ENCODE measurements around the gene PITX3.

Gene PITX3

DNA sequence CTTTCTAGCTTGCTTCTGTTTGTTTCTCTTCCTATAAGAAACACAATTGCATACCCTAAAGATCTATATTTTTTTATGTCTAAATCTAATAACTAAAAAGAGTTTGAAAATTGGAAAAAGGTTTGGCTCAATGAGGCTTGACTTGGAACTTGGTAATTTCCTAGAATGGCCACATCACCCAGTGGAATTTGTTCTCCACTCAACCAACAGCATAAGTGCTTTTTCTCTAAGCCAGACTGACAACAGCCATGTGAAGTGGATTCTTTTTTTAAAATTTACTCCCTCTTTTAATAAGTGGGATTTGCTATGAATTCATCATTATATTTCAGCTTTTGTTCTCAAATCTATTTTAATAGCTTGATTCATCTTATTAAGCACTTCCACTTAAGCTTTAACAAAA, 37.8 kb upstream of the PITX3 start:
- peaks cover 26% of the 10 kb centered on the region for H3K4me1 ChIP-seq (ENCODE audit: control insufficient read depth, insufficient read depth, low read length)
- H3K36me3 ChIP-seq (ENCODE audit: insufficient read depth, low read length): no peaks in the 10 kb centered on the region
- H3K4me2 ChIP-seq (ENCODE audit: low read length): no peak overlapping the region
- H3K27me3 ChIP-seq (ENCODE audit: control insufficient read depth, insufficient read depth, low read length): no peaks in the 10 kb centered on the region
- no peak overlapping the region for H3K9ac ChIP-seq (ENCODE audit: low read depth, low read length)
- H3K9me3 ChIP-seq (replicated peaks; ENCODE audit: low read length): no peaks in the 10 kb centered on the region
- no peak overlapping the region for H3K4me3 ChIP-seq (ENCODE audit: low read length)

DNA sequence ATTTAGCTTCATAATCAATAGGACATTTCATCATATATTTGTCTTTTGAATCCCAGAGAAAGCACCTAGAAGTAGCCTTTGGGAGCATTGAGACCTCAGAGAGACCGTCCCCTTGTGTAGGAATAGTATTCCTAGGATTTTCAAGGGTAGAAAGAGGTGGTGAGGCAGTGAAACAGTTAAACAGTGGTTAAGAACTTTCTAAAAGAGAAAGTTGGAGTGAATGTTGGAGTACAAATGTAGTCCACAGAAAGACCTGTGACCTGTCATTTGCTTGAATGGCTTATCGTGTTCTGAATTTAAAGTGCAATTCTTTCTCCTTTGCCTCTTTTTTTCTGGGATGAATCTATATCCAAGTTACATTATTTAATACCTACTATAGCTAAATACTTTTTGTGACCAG, 34.0 kb upstream of the PITX3 start:
- no peak overlapping the region for H3K4me2 ChIP-seq (ENCODE audit: low read length)
- H3K4me3 ChIP-seq (ENCODE audit: low read length): no peak overlapping the region
- no peaks in the 10 kb centered on the region for H3K9me3 ChIP-seq (replicated peaks; ENCODE audit: low read length)
- H3K9ac ChIP-seq (ENCODE audit: low read depth, low read length): no peak overlapping the region
- no peaks in the 10 kb centered on the region for H3K27me3 ChIP-seq (ENCODE audit: control insufficient read depth, insufficient read depth, low read length)
- peaks cover 29% of the 10 kb centered on the region for H3K4me1 ChIP-seq (ENCODE audit: control insufficient read depth, insufficient read depth, low read length)
- peaks cover 6% of the 10 kb centered on the region for H3K36me3 ChIP-seq (ENCODE audit: insufficient read depth, low read length)

DNA sequence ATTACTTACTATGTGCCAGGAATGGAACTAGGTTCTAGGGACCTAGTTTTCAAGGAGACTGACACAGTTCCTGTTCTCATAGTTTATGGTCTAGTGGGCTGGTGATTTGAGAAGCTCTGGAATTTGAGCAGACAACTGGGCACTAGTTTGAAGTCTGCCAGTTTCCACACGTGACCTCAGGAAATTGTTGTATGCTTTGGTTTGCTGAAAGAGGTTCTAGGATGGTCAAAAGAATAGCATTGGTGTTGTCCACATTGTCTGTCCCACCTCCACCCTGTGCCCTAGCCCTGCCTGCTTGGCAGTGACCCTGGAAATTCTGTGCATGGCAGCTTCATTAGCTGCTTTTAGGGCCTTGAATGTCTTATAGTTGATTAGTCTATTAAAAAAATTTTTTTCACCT, 32.8 kb upstream of the PITX3 start:
- peaks cover 25% of the 10 kb centered on the region for H3K4me1 ChIP-seq (ENCODE audit: control insufficient read depth, insufficient read depth, low read length)
- no peak overlapping the region for H3K9ac ChIP-seq (ENCODE audit: low read depth, low read length)
- no peaks in the 10 kb centered on the region for H3K9me3 ChIP-seq (replicated peaks; ENCODE audit: low read length)
- H3K36me3 ChIP-seq (ENCODE audit: insufficient read depth, low read length): peaks cover 6% of the 10 kb centered on the region
- no peak overlapping the region for H3K4me3 ChIP-seq (ENCODE audit: low read length)
- no peak overlapping the region for H3K4me2 ChIP-seq (ENCODE audit: low read length)
- H3K27me3 ChIP-seq (ENCODE audit: control insufficient read depth, insufficient read depth, low read length): no peaks in the 10 kb centered on the region

DNA sequence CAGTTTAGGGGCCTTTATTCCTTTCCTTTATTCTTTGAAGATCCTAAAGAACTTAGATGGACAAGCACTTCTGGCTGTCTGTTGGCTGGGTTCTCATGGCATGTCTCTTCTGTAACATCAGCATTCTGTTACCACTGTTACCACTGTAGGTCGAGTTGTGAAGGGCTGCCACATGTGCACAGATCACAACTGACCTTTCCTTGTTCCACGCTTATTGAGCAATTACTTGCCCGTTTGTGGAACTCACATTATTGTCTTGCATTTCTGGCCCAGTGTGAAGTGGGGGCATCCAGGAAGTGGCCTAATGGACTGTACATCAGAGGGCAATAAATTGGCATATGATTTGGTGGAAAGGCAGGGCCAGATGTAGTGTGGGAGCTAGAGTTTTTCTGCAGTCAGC, 27.7 kb upstream of the PITX3 start:
- Histone ChIP-seq H3K9ac (ENCODE audit: low read depth, low read length) (peak overlapping the region; percentile 22), H3K9me3 (replicated peaks; ENCODE audit: low read length) (no peaks in the 10 kb centered on the region), H3K27me3 (ENCODE audit: control insufficient read depth, insufficient read depth, low read length) (no peaks in the 10 kb centered on the region), H3K36me3 (ENCODE audit: insufficient read depth, low read length) (peaks cover 14% of the 10 kb centered on the region), H3K4me3 (ENCODE audit: low read length) (no peak overlapping the region), H3K4me2 (ENCODE audit: low read length) (peak overlapping the region; percentile 67), H3K4me1 (ENCODE audit: control insufficient read depth, insufficient read depth, low read length) (peaks cover 55% of the 10 kb centered on the region)

DNA sequence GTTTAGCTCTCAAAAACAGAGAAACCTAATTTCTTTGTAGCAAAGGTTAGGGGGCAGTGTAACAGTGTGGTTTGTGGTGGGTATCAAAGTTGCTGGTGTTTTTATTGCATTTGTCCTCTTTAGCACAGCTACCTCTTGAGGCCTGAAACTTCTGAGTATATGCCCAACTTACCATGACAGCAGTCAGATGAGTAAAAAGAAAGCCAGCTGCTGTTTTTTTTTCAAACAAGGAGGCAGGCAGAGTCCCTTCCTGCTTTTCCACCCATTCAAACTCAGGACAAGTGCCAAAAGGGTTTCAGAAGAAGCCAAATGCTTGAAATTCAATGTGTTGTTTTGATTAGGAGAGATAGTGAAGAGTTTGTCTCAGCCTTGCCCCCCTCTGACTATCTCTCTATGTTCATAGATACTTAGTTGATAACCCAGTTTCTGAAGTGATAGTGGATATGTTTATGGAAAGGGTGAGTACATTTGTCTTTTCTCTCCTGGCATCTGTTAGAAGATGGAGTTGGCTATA, 27.1 kb upstream of the PITX3 start:
- Histone ChIP-seq H3K4me3 (ENCODE audit: low read length) (peak overlapping the region; percentile 17), H3K9me3 (replicated peaks; ENCODE audit: low read length) (no peaks in the 10 kb centered on the region), H3K27me3 (ENCODE audit: control insufficient read depth, insufficient read depth, low read length) (no peaks in the 10 kb centered on the region), H3K9ac (ENCODE audit: low read depth, low read length) (peak overlapping the region; percentile 22), H3K4me2 (ENCODE audit: low read length) (peak overlapping the region; percentile 67), H3K36me3 (ENCODE audit: insufficient read depth, low read length) (peaks cover 14% of the 10 kb centered on the region), H3K4me1 (ENCODE audit: control insufficient read depth, insufficient read depth, low read length) (peaks cover 55% of the 10 kb centered on the region)

DNA sequence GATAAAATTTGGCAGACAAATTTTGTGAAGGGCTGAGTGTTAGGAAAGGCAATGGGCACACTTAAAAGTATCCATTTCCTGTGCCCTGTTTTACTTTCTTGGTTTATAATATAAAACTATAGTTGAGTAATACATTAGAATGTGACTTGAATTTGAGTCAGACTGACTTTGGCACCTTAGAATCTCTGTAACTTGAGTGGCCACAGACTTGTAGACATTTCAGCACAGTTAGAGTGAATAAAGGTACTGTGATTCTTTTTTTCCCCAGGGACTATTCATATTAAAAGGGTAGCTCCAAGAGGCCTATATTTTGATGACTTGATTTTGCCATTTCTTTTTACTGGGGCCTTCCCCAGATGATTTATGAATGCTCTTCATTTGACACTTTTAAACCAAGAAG, 26.4 kb upstream of the PITX3 start:
- H3K4me2 ChIP-seq (ENCODE audit: low read length): peak overlapping the region; percentile 67

DNA sequence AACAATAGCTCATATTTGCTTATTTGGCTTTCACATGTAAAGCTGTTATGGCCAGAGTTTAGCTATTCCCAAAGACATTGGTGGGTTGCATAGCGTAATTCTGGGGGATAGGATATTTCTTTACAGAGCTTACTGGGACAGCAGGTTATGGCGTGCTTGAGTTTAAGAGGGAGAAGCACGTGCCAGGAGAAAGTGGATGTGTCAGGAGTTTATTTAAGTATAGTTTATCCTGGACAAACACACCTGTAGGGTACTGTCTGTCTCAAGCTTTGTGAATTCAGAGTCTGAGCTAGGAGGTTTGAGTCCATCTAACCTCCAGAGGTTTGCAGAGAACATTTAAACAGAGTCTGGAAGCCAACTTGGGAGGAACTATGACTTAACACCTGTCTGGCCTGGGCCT, 25.4 kb upstream of the PITX3 start:
- Histone ChIP-seq H3K9ac (ENCODE audit: low read depth, low read length) (no peak overlapping the region), H3K4me1 (ENCODE audit: control insufficient read depth, insufficient read depth, low read length) (peaks cover 66% of the 10 kb centered on the region), H3K4me2 (ENCODE audit: low read length) (no peak overlapping the region), H3K27me3 (ENCODE audit: control insufficient read depth, insufficient read depth, low read length) (no peaks in the 10 kb centered on the region), H3K36me3 (ENCODE audit: insufficient read depth, low read length) (peaks cover 16% of the 10 kb centered on the region), H3K9me3 (replicated peaks; ENCODE audit: low read length) (no peaks in the 10 kb centered on the region), H3K4me3 (ENCODE audit: low read length) (no peak overlapping the region)

More for the DNA sequence above, 26.4 kb upstream of the PITX3 start:
- H3K27me3 ChIP-seq (ENCODE audit: control insufficient read depth, insufficient read depth, low read length): no peaks in the 10 kb centered on the region
- H3K4me1 ChIP-seq (ENCODE audit: control insufficient read depth, insufficient read depth, low read length): peaks cover 58% of the 10 kb centered on the region
- H3K4me3 ChIP-seq (ENCODE audit: low read length): peak overlapping the region; percentile 17
- H3K9ac ChIP-seq (ENCODE audit: low read depth, low read length): peak overlapping the region; percentile 22
- H3K36me3 ChIP-seq (ENCODE audit: insufficient read depth, low read length): peaks cover 13% of the 10 kb centered on the region
- H3K9me3 ChIP-seq (replicated peaks; ENCODE audit: low read length): no peaks in the 10 kb centered on the region

DNA sequence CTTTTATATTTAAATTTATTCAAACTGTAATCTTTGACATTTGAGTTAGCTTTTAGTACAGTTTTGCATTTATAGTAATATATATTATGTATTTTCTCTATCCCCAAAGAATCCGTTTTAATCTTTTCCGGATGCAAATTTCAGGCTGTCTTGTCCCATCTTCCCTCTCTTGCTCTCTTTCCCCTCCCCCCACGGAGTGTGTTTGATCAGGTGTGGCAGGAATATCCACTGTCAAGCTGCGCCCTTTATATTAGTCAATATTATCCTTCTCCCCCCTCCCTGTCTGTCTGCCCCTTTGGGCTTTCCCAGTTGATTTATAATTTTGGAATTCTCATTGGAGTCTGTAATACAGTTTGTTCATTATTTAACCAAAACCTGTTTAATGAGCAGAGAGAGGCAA, 23.1 kb upstream of the PITX3 start:
- Histone ChIP-seq H3K4me1 (ENCODE audit: control insufficient read depth, insufficient read depth, low read length) (peaks cover 74% of the 10 kb centered on the region), H3K36me3 (ENCODE audit: insufficient read depth, low read length) (peaks cover 36% of the 10 kb centered on the region), H3K4me2 (ENCODE audit: low read length) (no peak overlapping the region), H3K27me3 (ENCODE audit: control insufficient read depth, insufficient read depth, low read length) (no peaks in the 10 kb centered on the region), H3K9me3 (replicated peaks; ENCODE audit: low read length) (no peaks in the 10 kb centered on the region), H3K9ac (ENCODE audit: low read depth, low read length) (no peak overlapping the region), H3K4me3 (ENCODE audit: low read length) (no peak overlapping the region)

DNA sequence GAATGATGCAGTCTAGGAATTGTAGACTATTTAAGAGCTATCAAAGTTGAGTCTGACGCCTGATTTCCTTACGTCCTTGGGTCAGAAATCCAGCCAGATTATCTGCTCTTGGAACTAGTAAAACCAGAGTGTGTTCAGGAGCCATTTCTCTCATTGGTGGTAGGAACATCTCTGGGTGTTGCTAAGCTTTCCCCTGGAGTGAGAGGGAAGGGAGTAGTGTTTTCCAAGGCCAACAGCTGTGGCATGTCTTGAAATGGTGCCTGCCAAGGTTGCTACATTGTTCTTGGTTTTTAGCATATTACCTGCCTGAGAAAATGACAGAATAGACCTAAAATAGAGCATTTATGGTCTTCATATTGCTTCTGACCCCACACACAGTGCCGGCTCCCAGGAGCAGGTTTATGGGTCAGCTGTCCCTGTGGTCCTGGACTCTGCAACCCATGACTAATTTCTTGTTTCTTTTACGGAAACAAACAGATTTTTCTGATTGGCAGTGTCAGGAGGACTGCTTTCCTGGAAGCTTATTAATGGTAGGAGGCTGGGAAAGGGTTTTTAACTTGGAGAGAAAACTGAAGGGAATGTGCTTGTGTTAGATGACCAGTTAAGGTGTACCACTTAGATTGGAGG, 21.5 kb upstream of the PITX3 start:
- no peak overlapping the region for H3K4me3 ChIP-seq (ENCODE audit: low read length)

DNA sequence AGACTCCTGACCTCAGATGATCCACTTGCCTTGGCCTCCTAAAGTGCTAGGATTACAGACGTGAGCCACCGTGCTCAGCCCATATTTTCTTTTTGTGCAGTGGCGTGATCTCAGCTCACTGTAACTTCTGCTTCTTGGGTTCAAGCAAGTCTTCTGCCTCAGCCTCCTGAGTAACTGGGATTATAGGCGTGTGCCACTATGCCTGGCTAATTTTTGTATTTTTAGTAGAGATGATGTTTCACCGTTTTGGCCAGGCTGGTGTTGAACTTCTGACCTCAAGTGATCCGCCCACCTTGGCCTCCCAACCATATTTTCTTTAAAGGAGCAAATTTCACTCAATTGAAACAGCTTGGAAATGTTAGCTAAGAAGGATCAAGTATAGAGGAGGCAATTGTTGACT, 20.5 kb upstream of the PITX3 start:
- Histone ChIP-seq H3K4me3 (ENCODE audit: low read length) (no peak overlapping the region), H3K36me3 (ENCODE audit: insufficient read depth, low read length) (peaks cover 41% of the 10 kb centered on the region), H3K4me2 (ENCODE audit: low read length) (peak overlapping the region; percentile 12), H3K9ac (ENCODE audit: low read depth, low read length) (no peak overlapping the region), H3K4me1 (ENCODE audit: control insufficient read depth, insufficient read depth, low read length) (peaks cover 50% of the 10 kb centered on the region), H3K27me3 (ENCODE audit: control insufficient read depth, insufficient read depth, low read length) (no peaks in the 10 kb centered on the region), H3K9me3 (replicated peaks; ENCODE audit: low read length) (no peaks in the 10 kb centered on the region)

More for the DNA sequence above, 21.5 kb upstream of the PITX3 start:
- H3K9me3 ChIP-seq (replicated peaks; ENCODE audit: low read length): no peaks in the 10 kb centered on the region
- H3K4me2 ChIP-seq (ENCODE audit: low read length): peak overlapping the region; percentile 17
- H3K36me3 ChIP-seq (ENCODE audit: insufficient read depth, low read length): peaks cover 41% of the 10 kb centered on the region
- H3K9ac ChIP-seq (ENCODE audit: low read depth, low read length): peak overlapping the region; percentile 7
- peaks cover 59% of the 10 kb centered on the region for H3K4me1 ChIP-seq (ENCODE audit: control insufficient read depth, insufficient read depth, low read length)
- no peaks in the 10 kb centered on the region for H3K27me3 ChIP-seq (ENCODE audit: control insufficient read depth, insufficient read depth, low read length)

DNA sequence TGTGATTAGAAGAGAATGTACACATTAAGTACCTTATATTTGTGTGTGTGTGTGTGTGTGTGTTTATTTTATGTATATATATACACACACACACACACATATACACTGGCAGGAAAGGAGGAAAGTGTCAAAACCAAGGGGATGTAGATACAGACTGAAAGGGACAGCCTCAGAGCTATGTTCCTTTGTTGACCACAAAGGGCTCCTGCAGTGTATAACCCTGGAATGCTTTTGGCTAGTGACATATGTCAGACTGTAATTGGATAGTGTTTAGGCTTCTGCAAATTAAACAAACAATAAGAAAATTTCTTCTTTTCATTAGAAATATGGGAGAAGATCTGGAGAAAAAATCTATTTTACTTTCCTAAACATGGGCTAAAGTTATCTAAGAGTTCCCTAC, 19.9 kb upstream of the PITX3 start:
- no peaks in the 10 kb centered on the region for H3K27me3 ChIP-seq (ENCODE audit: control insufficient read depth, insufficient read depth, low read length)
- H3K36me3 ChIP-seq (ENCODE audit: insufficient read depth, low read length): peaks cover 43% of the 10 kb centered on the region
- peak overlapping the region; percentile 46 for H3K9ac ChIP-seq (ENCODE audit: low read depth, low read length)
- peaks cover 43% of the 10 kb centered on the region for H3K4me1 ChIP-seq (ENCODE audit: control insufficient read depth, insufficient read depth, low read length)
- H3K9me3 ChIP-seq (replicated peaks; ENCODE audit: low read length): no peaks in the 10 kb centered on the region
- H3K4me3 ChIP-seq (ENCODE audit: low read length): no peak overlapping the region
- peak overlapping the region; percentile 12 for H3K4me2 ChIP-seq (ENCODE audit: low read length)

DNA sequence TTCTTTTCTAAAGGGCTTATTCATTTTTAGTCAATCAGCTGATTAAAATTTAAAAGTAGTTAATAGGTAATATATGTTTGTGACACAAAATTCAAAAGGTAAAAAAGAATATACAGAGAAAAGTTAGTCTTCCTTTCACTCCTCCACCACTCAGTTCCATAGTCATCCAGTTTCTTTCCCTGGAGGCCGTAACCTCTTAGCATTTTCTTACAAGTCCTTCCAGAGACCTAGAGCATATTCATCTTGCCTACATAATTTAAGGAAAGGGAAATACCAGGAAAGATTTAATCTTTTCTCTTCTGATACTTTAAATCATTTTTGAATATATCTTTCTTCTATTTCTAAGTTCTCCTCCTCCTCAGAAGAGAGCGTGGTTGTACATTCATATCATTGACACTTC, 14.1 kb upstream of the PITX3 start:
- no peak overlapping the region for H3K9ac ChIP-seq (ENCODE audit: low read depth, low read length)
- no peak overlapping the region for H3K4me3 ChIP-seq (ENCODE audit: low read length)
- H3K4me2 ChIP-seq (ENCODE audit: low read length): no peak overlapping the region
- H3K36me3 ChIP-seq (ENCODE audit: insufficient read depth, low read length): peaks cover 23% of the 10 kb centered on the region
- H3K9me3 ChIP-seq (replicated peaks; ENCODE audit: low read length): no peaks in the 10 kb centered on the region
- H3K4me1 ChIP-seq (ENCODE audit: control insufficient read depth, insufficient read depth, low read length): peaks cover 5% of the 10 kb centered on the region
- no peaks in the 10 kb centered on the region for H3K27me3 ChIP-seq (ENCODE audit: control insufficient read depth, insufficient read depth, low read length)

Data from skeletal muscle satellite cell (primary cell).